ENCODE data around the gene CHI3L1.

CHI3L1 gene

GRCh38 chr1:203129501-203130231 is 56.8 kb downstream of the CHI3L1 start:
- DNase-seq: no peak

All from CD4-positive, alpha-beta T cell treated with Interferon gamma for 1 hour (primary cell).